Measurements from ENCODE around the gene CDC123. TPM values are rescaled to one million over a fixed set of nuclear protein-coding genes. Genes with fewer than 3 reads are reported as not detected.
"Not testable (repeated sequence)": the region's sequence is repeated elsewhere in the genome, so short reads cannot be mapped to it uniquely, and the experiment has no call there.

CDC123 gene
- total RNA-seq, 6 donors from 2014 or later: 19.9 to 57.5 (median 42.6) TPM

- ATAC-seq (ENCODE audit: low FRiP score in 2 of 2) (no peak), DNase-seq (no peak)
- WGBS, 2 donors: 91 to 94% methylated on average over 10 of the region's 10 CpGs
- Histone ChIP-seq H3K36me3 (no peaks in the 10 kb centered on the region), H3K27me3 (no peaks in the 10 kb centered on the region), H3K4me1 (no peaks in the 10 kb centered on the region), H3K4me3 (no peak overlapping the region), H3K9me3 (no peaks in the 10 kb centered on the region), H3K27ac (no peak overlapping the region)
- TF ChIP-seq POLR2AphosphoS5 (IDR thresholded peaks at IDR 0.05) (no peak), POLR2A (IDR thresholded peaks at IDR 0.05) (no peak), CTCF (IDR thresholded peaks at IDR 0.05) (no peak), EP300 (IDR thresholded peaks at IDR 0.05) (no peak)
Observed at GRCh38 chr10:12287772-12288171, 91.8 kb downstream of the CDC123 start.

DNA sequence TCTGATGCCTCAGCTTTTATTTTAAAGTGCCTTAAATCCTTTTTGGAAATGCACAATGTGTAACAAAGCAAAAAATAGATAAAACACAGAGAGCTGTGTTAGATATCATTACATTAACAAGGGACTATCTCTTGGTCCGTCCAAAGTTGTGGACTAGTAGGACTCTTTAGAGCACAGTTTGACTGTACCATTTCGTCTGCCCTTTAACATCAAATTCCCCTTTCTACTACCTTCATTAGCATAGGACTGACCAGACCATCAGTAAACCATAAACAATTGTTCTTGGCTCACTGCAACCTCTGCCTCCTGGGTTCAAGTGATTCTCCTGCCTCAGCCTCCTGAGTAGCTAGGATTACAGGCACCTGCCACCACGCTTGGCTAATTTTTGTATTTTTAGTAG, 101.8 kb downstream of the CDC123 start:
- not testable (repeated sequence) for DNase-seq; H3K4me3 ChIP-seq; H3K36me3 ChIP-seq; H3K9me3 ChIP-seq; H3K27ac ChIP-seq; H3K27me3 ChIP-seq; ATAC-seq (ENCODE audit: low FRiP score in 2 of 2); H3K4me1 ChIP-seq
- 83 to 87% methylated on average over 3 of the region's 3 CpGs for WGBS, 2 donors

DNA sequence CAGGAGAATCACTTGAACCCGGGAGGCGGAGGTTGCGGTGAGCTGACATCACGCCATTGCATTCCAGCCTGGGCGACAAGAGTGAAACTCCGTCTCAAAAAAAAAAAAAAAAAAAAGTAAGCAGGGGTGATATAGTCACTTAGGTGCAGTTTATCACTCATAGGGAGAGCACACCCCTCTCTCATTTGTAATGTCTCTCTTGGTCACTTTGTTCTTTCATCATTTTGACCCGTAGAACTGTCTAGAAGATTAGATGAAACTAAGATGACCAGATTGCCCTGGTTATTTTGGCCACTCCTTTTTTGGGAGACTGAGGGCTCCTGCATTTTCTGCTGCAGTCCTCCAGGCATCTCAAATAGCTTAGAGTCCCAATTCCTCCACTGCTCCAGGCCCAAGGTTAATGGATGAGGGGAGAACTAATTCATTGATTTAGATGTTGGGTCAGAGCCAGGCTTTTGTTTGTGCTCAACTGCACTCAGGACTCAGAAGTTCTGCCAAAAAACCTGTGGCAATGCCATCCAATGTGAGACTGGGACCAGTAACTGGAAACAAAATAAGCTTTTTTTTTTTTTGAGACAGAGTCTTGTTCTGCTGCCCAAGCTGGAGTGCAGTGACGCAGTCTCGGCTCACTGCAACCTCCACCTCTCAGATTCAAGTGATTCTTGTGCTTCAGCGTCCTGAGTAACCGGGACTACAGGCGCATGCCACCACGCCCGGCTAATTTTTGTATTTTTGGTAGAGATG, 103.4 kb downstream of the CDC123 start:
- Histone ChIP-seq H3K27ac (no peak overlapping the region), H3K36me3 (no peaks in the 10 kb centered on the region), H3K27me3 (no peaks in the 10 kb centered on the region), H3K4me3 (no peak overlapping the region), H3K4me1 (no peaks in the 10 kb centered on the region), H3K9me3 (no peaks in the 10 kb centered on the region)
- TF ChIP-seq CTCF (IDR thresholded peaks at IDR 0.05) (no peak), EP300 (IDR thresholded peaks at IDR 0.05) (no peak), POLR2A (IDR thresholded peaks at IDR 0.05) (no peak), POLR2AphosphoS5 (IDR thresholded peaks at IDR 0.05) (no peak)
- peak in 1 of 2 donors; percentile 63 for ATAC-seq (ENCODE audit: low FRiP score in 2 of 2)
- WGBS, 2 donors: 79 to 87% methylated on average over 14 of the region's 14 CpGs
- peak in 1 of 2 donors; percentile 68 for DNase-seq

Other genes starting within 250 kb of the CDC123 start
- gene UPF2, start 153.4 kb upstream of the CDC123 start, total RNA-seq: 10 to 100 TPM; 16.0 to 44.0 (median 17.3) TPM
- 10 to 100 TPM; 14.5 to 95.3 (median 22.6) TPM for gene DHTKD1, start 127.2 kb upstream of the CDC123 start, total RNA-seq
- 1 to 10 TPM; 3.2 to 9.3 (median 5.9) TPM for gene SEC61A2, start 66.5 kb upstream of the CDC123 start, total RNA-seq
- 10 to 100 TPM; 13.5 to 50.4 (median 45.4) TPM for gene NUDT5, start 297 bp upstream of the CDC123 start, total RNA-seq
- 10 to 100 TPM in 5 of 6 donors, 1 to 10 TPM in 1; 6.2 to 29.2 (median 19.0) TPM for gene CAMK1D, start 153.4 kb downstream of the CDC123 start, total RNA-seq